Thymus (tissue), 11 donors: ENCODE measurements around the gene CAMK2B. TPM values are rescaled to one million over a fixed set of nuclear protein-coding genes. Genes with fewer than 3 reads are reported as not detected.

ENCODE experiments used
- DNase-seq, 9 donors: peaks; one replicate each; pipeline ENCODE4 v3.0.0-alpha.2; 2013; ENCODE audit warnings: low spot score in 9 of 9, low read depth in 6 of 9, missing footprints in 1 of 9
- H3K27ac ChIP-seq, 2 donors: one replicate each; pipeline ENCODE4 v1.5.1; 2013; ENCODE audit warnings: control low read depth in 1 of 2, low read depth in 1 of 2, low read length in 1 of 2, mild to moderate bottlenecking in 1 of 2, moderate library complexity in 1 of 2
- H3K27me3 ChIP-seq, 2 donors: one replicate each; pipeline ENCODE4 v1.5.1; 2013; ENCODE audit warnings: low read length in 1 of 2; ENCODE audit not compliant: control insufficient read depth in 2 of 2, insufficient read depth in 1 of 2
- H3K36me3 ChIP-seq, 2 donors: one replicate each; pipeline ENCODE4 v1.5.1; 2013; ENCODE audit warnings: low read length in 1 of 2, mild to moderate bottlenecking in 1 of 2, moderate library complexity in 1 of 2; ENCODE audit not compliant: control insufficient read depth in 2 of 2, insufficient read depth in 2 of 2
- H3K4me1 ChIP-seq, 2 donors: one replicate each; pipeline ENCODE4 v1.5.1; 2013; ENCODE audit warnings: low read length in 2 of 2; ENCODE audit not compliant: control insufficient read depth in 2 of 2, insufficient read depth in 2 of 2
- H3K4me3 ChIP-seq, 2 donors: one replicate each; pipeline ENCODE4 v1.5.1; 2013; ENCODE audit warnings: low read length in 2 of 2, control low read depth in 1 of 2, mild to moderate bottlenecking in 1 of 2
- H3K9me3 ChIP-seq, 2 donors: one replicate each; pipeline ENCODE4 v1.5.1; 2013; ENCODE audit warnings: low read length in 1 of 2, mild to moderate bottlenecking in 1 of 2; ENCODE audit not compliant: control insufficient read depth in 2 of 2, insufficient read depth in 1 of 2
- WGBS: extraction: QIAGEN DNeasy Blood & Tissue Kit; methylation state at CpG from one replicate; pipeline ENCODE4 v1.1.7; 2013; 5-methylcytosine and 5-hydroxymethylcytosine counted together
- polyA plus RNA-seq: library from polyadenylated mRNA; stranded (reverse); fragments of 200-250 nt; gene quantifications from one replicate; pipeline ENCODE4 v1.2.3, GENCODE V29; 2013
- total RNA-seq: library from RNA; stranded (reverse); fragments of 120-200 nt; gene quantifications from one replicate; pipeline ENCODE4 v1.2.4, GENCODE V29; 2013
- donor health status: healthy.

The CAMK2B gene
- total and polyA plus RNA-seq, 2 donors: 0.85 to 3.1 TPM

DNA sequence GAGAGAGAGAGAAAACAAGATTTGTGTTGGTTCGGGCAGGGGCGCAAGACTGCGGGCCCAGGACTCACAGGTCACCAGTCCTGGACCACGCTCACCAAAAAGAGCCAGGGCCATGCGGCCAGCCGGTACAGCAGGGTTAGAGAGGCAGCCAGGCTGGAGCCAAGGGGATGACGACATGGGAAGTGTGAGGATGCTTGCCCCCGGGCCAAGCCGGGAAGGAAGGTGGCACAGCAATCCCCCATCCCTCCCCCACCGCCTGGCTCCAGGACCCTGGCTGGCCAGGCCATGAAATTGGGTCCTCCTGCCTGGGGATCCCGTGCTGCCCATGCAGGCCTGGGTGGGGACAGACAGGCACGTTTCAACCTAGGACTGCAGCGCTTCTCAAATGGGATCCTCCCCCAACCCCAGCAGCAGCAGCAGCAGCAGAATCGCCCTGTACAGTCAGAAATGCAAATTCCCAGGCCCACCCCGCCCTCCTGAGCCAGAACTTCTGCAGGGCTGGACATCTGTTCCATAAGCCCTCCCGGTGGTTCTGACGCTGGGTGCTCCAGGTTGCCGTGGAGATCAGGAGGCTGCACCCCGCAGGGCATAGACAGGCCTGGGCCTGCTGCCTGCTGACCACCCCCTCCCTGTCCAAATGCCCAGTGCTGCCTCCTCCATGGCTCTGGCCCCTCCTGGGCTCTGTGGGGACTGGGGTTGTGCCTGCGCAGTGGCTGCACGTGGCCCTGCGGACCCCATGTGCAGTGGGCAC, 89.6 kb downstream of the CAMK2B start:
- no peak for DNase-seq
- WGBS: 87% methylated on average over 22 of the region's 22 CpGs
- H3K27me3 ChIP-seq: peaks cover 0 to 6% of the 10 kb centered on the region in 2 donors
- H3K27ac ChIP-seq: no peak overlapping the region
- no peaks in the 10 kb centered on the region for H3K36me3 ChIP-seq
- no peaks in the 10 kb centered on the region for H3K4me1 ChIP-seq
- no peaks in the 10 kb centered on the region for H3K9me3 ChIP-seq
- H3K4me3 ChIP-seq: no peak overlapping the region

DNA sequence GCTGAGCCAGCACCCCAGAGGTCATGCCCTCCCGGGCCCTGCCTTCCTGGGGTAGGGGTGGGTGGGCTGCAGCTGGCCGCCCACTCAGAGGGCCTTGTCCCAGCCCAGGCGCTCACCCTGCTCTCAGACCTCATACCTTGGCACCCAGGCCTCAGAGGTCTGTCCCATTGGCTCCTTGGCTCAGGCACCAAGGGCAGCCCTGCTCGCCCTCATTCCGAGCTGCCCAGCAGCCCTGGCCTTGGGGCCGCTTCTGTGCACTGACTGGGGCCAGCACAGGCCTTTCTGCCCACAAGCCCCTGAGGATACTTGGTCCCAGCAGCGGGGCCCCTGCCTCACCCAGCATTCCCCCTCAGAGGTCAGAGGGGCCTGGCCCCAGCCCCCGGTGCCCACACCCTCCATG, 90.3 kb downstream of the CAMK2B start:
- no peak overlapping the region for H3K4me3 ChIP-seq
- H3K27me3 ChIP-seq: peaks cover 0 to 6% of the 10 kb centered on the region in 2 donors
- H3K9me3 ChIP-seq: no peaks in the 10 kb centered on the region
- H3K36me3 ChIP-seq: no peaks in the 10 kb centered on the region
- no peak for DNase-seq
- no peak overlapping the region for H3K27ac ChIP-seq
- 93% methylated on average over 8 of the region's 8 CpGs for WGBS
- no peaks in the 10 kb centered on the region for H3K4me1 ChIP-seq

DNA sequence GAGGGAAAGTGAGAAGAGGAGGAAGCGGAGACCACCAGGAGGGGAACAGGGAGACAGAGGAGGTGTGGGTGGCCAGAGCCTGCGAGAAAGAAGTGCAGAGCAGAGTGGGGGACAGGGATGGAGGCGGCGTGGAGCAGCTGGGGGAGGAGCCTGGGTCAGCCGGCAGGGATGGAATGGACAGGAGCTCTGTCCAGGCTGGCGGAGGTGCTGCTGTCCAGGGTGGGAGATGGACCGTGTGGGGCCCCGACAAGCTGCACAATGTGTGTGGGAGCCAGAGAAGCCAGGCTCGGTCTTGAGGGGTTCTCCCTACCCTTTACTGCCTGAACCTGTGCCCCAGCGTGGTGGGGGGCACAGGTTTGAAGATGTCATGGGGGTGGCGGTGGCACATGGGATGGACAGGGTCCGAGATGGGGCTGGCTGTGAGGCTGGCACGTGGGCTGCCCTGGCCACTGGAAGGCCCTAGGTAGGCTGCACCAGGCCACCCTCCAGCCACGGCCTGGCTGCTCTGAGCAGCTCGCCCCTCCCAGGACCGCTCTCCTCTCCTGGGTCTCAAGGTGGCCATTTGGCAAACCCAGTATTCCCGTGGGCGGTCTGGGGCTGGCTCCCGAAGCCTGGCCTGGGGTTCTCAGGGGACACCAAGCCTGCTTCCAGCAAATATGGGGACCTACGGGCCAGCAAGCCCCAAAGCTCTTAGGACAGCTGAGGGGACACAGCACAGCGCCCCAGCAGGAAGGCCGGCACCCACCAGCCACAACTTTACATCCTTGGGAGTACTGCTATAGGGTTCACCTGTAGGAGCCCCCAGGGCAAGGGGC, 92.3 kb downstream of the CAMK2B start:
- no peaks in the 10 kb centered on the region for H3K9me3 ChIP-seq
- H3K36me3 ChIP-seq: no peaks in the 10 kb centered on the region
- no peak overlapping the region for H3K4me3 ChIP-seq
- 94% methylated on average over 22 of the region's 22 CpGs for WGBS
- DNase-seq: no peak
- H3K4me1 ChIP-seq: no peaks in the 10 kb centered on the region
- H3K27ac ChIP-seq: no peak overlapping the region
- H3K27me3 ChIP-seq: peaks cover 0 to 6% of the 10 kb centered on the region in 2 donors

DNA sequence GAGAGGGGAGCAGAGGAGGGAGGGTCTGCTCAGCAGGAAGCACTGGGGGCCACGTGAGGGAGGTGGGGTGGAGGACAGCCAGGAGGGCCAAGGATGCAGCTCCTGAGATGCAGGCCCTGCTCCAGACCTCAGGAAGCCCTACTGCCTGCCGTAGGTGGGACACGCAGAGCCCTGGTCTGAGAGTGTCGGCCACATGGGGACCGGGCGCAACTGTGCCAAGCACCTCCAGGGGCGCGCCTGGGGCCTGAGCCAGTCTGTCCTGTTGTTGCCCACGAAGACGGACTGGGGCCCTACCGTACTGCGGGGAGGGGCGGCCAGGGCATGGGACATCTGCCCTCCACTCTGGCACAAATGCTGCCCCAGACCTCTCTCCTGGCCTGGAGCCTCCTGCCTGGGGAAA, 93.0 kb downstream of the CAMK2B start:
- H3K4me1 ChIP-seq: no peaks in the 10 kb centered on the region
- DNase-seq: no peak
- peaks cover 0 to 6% of the 10 kb centered on the region in 2 donors for H3K27me3 ChIP-seq
- H3K9me3 ChIP-seq: no peaks in the 10 kb centered on the region
- no peak overlapping the region for H3K4me3 ChIP-seq
- H3K27ac ChIP-seq: no peak overlapping the region
- H3K36me3 ChIP-seq: no peaks in the 10 kb centered on the region
- WGBS: 91% methylated on average over 13 of the region's 13 CpGs

DNA sequence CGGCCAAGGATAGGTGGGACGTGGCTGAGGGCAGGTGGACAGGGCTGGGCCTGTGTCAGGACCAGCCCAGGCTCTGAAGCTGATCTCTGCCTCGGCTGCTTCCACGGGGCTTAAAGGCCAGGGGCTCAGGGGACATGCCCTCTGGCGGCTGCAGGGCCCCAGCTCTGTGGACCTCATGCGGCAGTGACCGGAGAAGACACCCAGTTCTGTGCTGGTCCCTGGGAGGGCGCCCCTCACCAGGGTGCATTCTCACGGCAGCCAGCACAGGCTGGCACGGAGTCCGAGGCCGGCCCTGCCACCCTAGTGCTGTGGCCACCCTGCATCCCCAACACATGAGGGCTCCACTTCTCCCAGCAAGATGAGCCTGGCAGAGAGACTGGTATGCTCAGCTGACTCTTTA, 94.3 kb downstream of the CAMK2B start:
- no peak overlapping the region for H3K4me3 ChIP-seq
- peaks cover 0 to 6% of the 10 kb centered on the region in 2 donors for H3K27me3 ChIP-seq
- no peak overlapping the region for H3K27ac ChIP-seq
- no peaks in the 10 kb centered on the region for H3K9me3 ChIP-seq
- no peak for DNase-seq
- 94% methylated on average over 12 of the region's 12 CpGs for WGBS
- H3K4me1 ChIP-seq: no peaks in the 10 kb centered on the region
- H3K36me3 ChIP-seq: no peaks in the 10 kb centered on the region

DNA sequence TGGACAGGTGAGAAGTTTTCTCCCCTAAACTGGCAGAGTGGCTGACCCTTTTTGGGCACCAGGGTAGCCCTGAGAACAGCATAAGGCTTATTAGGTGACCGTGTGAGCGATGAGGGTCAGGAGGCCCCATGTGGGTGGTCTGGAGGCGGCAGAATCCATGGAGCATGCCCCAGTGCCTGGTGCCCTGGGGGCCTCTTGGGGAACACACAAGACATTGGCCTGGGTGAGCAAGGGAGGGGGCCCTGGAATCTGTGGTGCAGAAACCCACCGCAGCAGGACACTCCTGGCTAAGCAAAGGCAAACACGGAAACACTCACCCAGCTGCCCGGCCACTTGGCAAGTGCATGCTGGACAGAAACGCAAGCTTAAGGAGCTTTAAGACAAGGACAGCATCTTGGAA, 95.1 kb downstream of the CAMK2B start:
- Histone ChIP-seq H3K4me3 (no peak overlapping the region), H3K9me3 (no peaks in the 10 kb centered on the region), H3K27me3 (peaks cover 0 to 12% of the 10 kb centered on the region in 2 donors), H3K27ac (no peak overlapping the region), H3K4me1 (no peaks in the 10 kb centered on the region), H3K36me3 (no peaks in the 10 kb centered on the region)
- 98% methylated on average over 7 of the region's 7 CpGs for WGBS
- DNase-seq: no peak

DNA sequence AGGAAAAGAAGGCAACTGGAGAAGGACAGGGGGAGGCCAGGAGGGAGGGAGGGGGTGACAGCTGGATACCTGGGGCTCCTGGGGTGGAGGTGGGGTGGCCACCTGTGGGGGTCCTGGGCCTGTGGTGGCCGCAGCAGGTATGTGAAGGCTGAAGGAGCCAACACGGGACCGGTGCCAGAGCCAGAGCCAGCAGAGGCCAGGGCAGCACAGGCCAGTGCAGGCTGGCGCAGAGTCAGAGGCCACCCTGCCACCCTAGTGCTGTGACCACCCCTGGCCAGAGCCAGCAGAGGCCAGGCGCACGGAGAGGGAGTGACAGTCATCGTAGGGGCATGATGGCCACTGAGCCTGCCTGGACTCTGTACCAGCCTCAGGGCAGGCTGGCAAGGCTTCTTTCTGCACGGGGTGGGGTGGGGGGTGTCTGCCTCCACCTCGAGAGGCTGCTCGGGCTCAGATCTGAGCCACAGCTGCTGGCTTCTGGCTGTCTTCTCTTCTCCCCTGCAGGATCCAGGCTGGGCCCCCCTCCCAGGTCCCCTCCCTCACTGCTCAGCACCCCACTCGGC, 95.8 kb downstream of the CAMK2B start:
- Histone ChIP-seq H3K27me3 (peaks cover 0 to 17% of the 10 kb centered on the region in 2 donors), H3K27ac (no peak overlapping the region), H3K4me3 (no peak overlapping the region), H3K4me1 (no peaks in the 10 kb centered on the region), H3K9me3 (no peaks in the 10 kb centered on the region), H3K36me3 (no peaks in the 10 kb centered on the region)
- DNase-seq: no peak
- 92% methylated on average over 11 of the region's 11 CpGs for WGBS

DNA sequence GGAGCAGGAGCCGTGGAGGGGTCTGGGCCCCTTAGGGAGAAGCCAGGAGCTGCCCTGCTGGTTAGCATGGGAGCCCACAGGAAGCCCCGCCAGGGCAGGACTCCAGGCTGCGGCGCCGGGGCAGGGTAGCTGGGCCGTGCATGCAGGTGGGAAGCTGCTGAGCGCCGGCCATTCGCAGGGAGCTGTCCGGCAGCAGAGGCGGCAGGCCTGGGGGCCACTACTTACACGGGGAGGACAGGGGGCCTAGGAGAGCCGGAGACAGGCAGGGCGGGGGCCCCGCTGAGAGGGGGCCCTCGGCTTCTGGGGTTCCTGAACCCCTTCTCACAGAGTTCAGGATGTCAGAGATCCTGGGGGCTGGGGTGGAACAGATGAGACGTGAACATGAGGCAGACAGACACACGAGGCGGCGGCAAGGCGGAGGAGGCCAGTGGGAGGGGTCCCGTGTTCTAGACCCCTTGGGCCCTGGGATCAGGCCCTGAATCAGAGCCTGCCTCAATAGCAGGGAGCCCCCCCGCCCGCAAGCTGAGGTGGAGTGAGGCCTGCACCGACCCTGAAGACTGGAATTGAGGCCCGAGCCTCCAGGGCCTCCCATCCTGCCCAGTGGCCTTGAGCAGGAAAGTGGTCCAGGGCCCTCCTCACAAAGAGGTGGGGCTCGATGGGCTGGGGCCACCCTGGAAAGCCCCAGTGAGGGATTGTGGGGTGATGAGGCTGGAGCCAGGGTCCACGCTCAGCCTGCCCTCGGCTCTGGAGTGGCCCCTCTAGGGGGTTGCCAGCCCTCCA, 96.6 kb downstream of the CAMK2B start:
- 94% methylated on average over 29 of the region's 29 CpGs for WGBS
- Histone ChIP-seq H3K4me3 (no peak overlapping the region), H3K27me3 (peaks cover 0 to 17% of the 10 kb centered on the region in 2 donors), H3K4me1 (no peaks in the 10 kb centered on the region), H3K9me3 (no peaks in the 10 kb centered on the region), H3K36me3 (no peaks in the 10 kb centered on the region), H3K27ac (no peak overlapping the region)
- DNase-seq: no peak
